Esophagus squamous epithelium (tissue), 4 donors: Measurements from ENCODE around the gene IL1RN.

Experiments used
- POLR2A ChIP-seq, 4 donors: fragments of 450-650 bp; IDR thresholded peaks; one replicate each; pipeline ENCODE4 v1.6.1; 2017; ENCODE audit warnings: antibody characterized with exemption in 4 of 4, mild to moderate bottlenecking in 4 of 4, moderate library complexity in 3 of 4
- TF ChIP-seq, protein P1 (sequence below), 6 experiments: fragments of 450-650 bp in 4 of 6; fragments of 200-600 bp in 2 of 6; sonication (generic) in 2 of 6; IDR thresholded peaks; one replicate each; pipeline ENCODE4 v1.5.1; 2016 to 2019; ENCODE audit warnings: antibody characterized with exemption in 6 of 6, mild to moderate bottlenecking in 4 of 6, moderate library complexity in 4 of 6

- TF ChIP-seq, protein P1, sequence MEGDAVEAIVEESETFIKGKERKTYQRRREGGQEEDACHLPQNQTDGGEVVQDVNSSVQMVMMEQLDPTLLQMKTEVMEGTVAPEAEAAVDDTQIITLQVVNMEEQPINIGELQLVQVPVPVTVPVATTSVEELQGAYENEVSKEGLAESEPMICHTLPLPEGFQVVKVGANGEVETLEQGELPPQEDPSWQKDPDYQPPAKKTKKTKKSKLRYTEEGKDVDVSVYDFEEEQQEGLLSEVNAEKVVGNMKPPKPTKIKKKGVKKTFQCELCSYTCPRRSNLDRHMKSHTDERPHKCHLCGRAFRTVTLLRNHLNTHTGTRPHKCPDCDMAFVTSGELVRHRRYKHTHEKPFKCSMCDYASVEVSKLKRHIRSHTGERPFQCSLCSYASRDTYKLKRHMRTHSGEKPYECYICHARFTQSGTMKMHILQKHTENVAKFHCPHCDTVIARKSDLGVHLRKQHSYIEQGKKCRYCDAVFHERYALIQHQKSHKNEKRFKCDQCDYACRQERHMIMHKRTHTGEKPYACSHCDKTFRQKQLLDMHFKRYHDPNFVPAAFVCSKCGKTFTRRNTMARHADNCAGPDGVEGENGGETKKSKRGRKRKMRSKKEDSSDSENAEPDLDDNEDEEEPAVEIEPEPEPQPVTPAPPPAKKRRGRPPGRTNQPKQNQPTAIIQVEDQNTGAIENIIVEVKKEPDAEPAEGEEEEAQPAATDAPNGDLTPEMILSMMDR (IDR thresholded peaks at IDR 0.05) = no peak
- TF ChIP-seq POLR2A (IDR thresholded peaks at IDR 0.05) = no peak
Measured at GRCh38 chr2:113077921-113078320, 49.5 kb upstream of the IL1RN start.
